Mucosa of rectum (tissue), 2 donors: Measurements from ENCODE around the gene SLC47A2.

Experiments
- H3K27ac ChIP-seq, 2 donors: one replicate each; pipeline ENCODE4 v1.7.0; 2013; ENCODE audit warnings: inconsistent platforms in 2 of 2, low read depth in 2 of 2, low read length in 2 of 2
- H3K27me3 ChIP-seq, 2 donors: one replicate each; pipeline ENCODE4 v1.7.0; 2013; ENCODE audit warnings: low read length in 2 of 2; ENCODE audit not compliant: control insufficient read depth in 2 of 2, insufficient read depth in 2 of 2
- H3K36me3 ChIP-seq, 2 donors: one replicate each; pipeline ENCODE4 v1.7.0; 2013; ENCODE audit warnings: low read length in 2 of 2; ENCODE audit not compliant: control insufficient read depth in 2 of 2, insufficient read depth in 2 of 2
- H3K4me1 ChIP-seq, 2 donors: one replicate each; pipeline ENCODE4 v1.7.0; 2013; ENCODE audit warnings: low read length in 2 of 2, mild to moderate bottlenecking in 1 of 2; ENCODE audit not compliant: control insufficient read depth in 2 of 2, insufficient read depth in 2 of 2
- H3K4me3 ChIP-seq, 2 donors: one replicate each; pipeline ENCODE4 v1.7.0; 2013; ENCODE audit warnings: low read length in 2 of 2
- H3K9ac ChIP-seq, 2 donors: one replicate each; pipeline ENCODE4 v1.7.0; 2013; ENCODE audit warnings: low read length in 2 of 2, low read depth in 1 of 2, mild to moderate bottlenecking in 1 of 2
- H3K9me3 ChIP-seq, 2 donors: one replicate each; pipeline ENCODE4 v1.7.0; 2013; ENCODE audit warnings: low read length in 2 of 2; ENCODE audit not compliant: control insufficient read depth in 2 of 2
- donor health status: healthy.
- donor health status: Normal muscosa, but diverticular disease.

Gene SLC47A2

GRCh38 chr17:19718041-19718612 is 1.7 kb upstream of the SLC47A2 start:
- Histone ChIP-seq H3K27me3 (no peaks in the 10 kb centered on the region), H3K9ac (no peak overlapping the region), H3K9me3 (no peaks in the 10 kb centered on the region), H3K36me3 (no peaks in the 10 kb centered on the region), H3K4me3 (no peak overlapping the region), H3K27ac (peak overlapping the region in 1 of 2 donors; percentile 28), H3K4me1 (peaks cover 23 to 31% of the 10 kb centered on the region in 2 donors)

GRCh38 chr17:19717411-19717908 is 1.1 kb upstream of the SLC47A2 start:
- Histone ChIP-seq H3K27ac (no peak overlapping the region), H3K4me3 (no peak overlapping the region), H3K9me3 (no peaks in the 10 kb centered on the region), H3K9ac (no peak overlapping the region), H3K27me3 (no peaks in the 10 kb centered on the region), H3K36me3 (no peaks in the 10 kb centered on the region), H3K4me1 (peaks cover 23 to 31% of the 10 kb centered on the region in 2 donors)

GRCh38 chr17:19717031-19717360 is 612 bp upstream of the SLC47A2 start:
- no peaks in the 10 kb centered on the region for H3K27me3 ChIP-seq
- no peaks in the 10 kb centered on the region for H3K9me3 ChIP-seq
- no peak overlapping the region for H3K9ac ChIP-seq
- H3K4me1 ChIP-seq = peaks cover 23 to 31% of the 10 kb centered on the region in 2 donors
- H3K36me3 ChIP-seq = no peaks in the 10 kb centered on the region
- no peak overlapping the region for H3K27ac ChIP-seq
- no peak overlapping the region for H3K4me3 ChIP-seq

GRCh38 chr17:19714542-19715411 is 1.6 kb downstream of the SLC47A2 start:
- peaks cover 9 to 15% of the 10 kb centered on the region in 2 donors for H3K4me1 ChIP-seq

GRCh38 chr17:19713901-19714361 is 2.5 kb downstream of the SLC47A2 start:
- Histone ChIP-seq H3K4me3 (no peak overlapping the region), H3K27ac (no peak overlapping the region), H3K36me3 (no peaks in the 10 kb centered on the region), H3K9me3 (no peaks in the 10 kb centered on the region), H3K9ac (no peak overlapping the region), H3K4me1 (peaks cover 3 to 8% of the 10 kb centered on the region in 2 donors), H3K27me3 (no peaks in the 10 kb centered on the region)

More at GRCh38 chr17:19714542-19715411, 1.6 kb downstream of the SLC47A2 start:
- Histone ChIP-seq H3K27me3 (no peaks in the 10 kb centered on the region), H3K9me3 (no peaks in the 10 kb centered on the region), H3K4me3 (no peak overlapping the region), H3K36me3 (no peaks in the 10 kb centered on the region), H3K27ac (no peak overlapping the region), H3K9ac (no peak overlapping the region)

- Histone ChIP-seq H3K4me3 (no peak overlapping the region), H3K27ac (no peak overlapping the region), H3K36me3 (no peaks in the 10 kb centered on the region), H3K4me1 (peaks cover 3 to 5% of the 10 kb centered on the region in 2 donors), H3K9ac (no peak overlapping the region), H3K9me3 (no peaks in the 10 kb centered on the region), H3K27me3 (no peaks in the 10 kb centered on the region)
These were observed 2.9 kb downstream of the SLC47A2 start for GRCh38 chr17:19713462-19713861.

GRCh38 chr17:19712436-19713004 is 3.9 kb downstream of the SLC47A2 start:
- Histone ChIP-seq H3K27ac (no peak overlapping the region), H3K36me3 (no peaks in the 10 kb centered on the region), H3K9me3 (no peaks in the 10 kb centered on the region), H3K4me3 (no peak overlapping the region), H3K4me1 (peaks cover 0 to 2% of the 10 kb centered on the region in 2 donors), H3K27me3 (no peaks in the 10 kb centered on the region), H3K9ac (no peak overlapping the region)

- H3K36me3 ChIP-seq = no peaks in the 10 kb centered on the region
- H3K27me3 ChIP-seq = no peaks in the 10 kb centered on the region
- H3K4me1 ChIP-seq = no peaks in the 10 kb centered on the region
- H3K9ac ChIP-seq = no peak overlapping the region
- H3K27ac ChIP-seq = no peak overlapping the region
- H3K9me3 ChIP-seq = no peaks in the 10 kb centered on the region
- H3K4me3 ChIP-seq = no peak overlapping the region
These were observed 6.5 kb downstream of the SLC47A2 start for GRCh38 chr17:19709841-19710240.

- no peak overlapping the region for H3K27ac ChIP-seq
- H3K9ac ChIP-seq = no peak overlapping the region
- H3K36me3 ChIP-seq = no peaks in the 10 kb centered on the region
- no peak overlapping the region for H3K4me3 ChIP-seq
- no peaks in the 10 kb centered on the region for H3K27me3 ChIP-seq
- no peaks in the 10 kb centered on the region for H3K4me1 ChIP-seq
- no peaks in the 10 kb centered on the region for H3K9me3 ChIP-seq
These were observed 7.8 kb downstream of the SLC47A2 start for GRCh38 chr17:19708431-19709175.
